AG04449 (cell line): ENCODE results near the gene INPP5J.

Experiments
- CTCF ChIA-PET: fragments of 350-600 bp; formaldehyde crosslinking; extraction: SDS; loops from one replicate; lab custom pipeline; 2021; ENCODE audit warnings: antibody characterized with exemption; lab: Yijun Ruan, JAX
- POLR2A ChIA-PET: fragments of 400-600, 350-600 bp; formaldehyde crosslinking; extraction: SDS; loops from one replicate; lab custom pipeline; 2020; ENCODE audit warnings: antibody characterized with exemption, inconsistent platforms; lab: Yijun Ruan, JAX
- DNase-seq: peaks from one replicate; pipeline ENCODE4 v3.0.0-alpha.2; 2010; ENCODE audit warnings: low read depth, low spot score
- H3K4me3 ChIP-seq: 2 replicates; pipeline ENCODE4 v1.5.1; 2011; ENCODE audit warnings: low read depth, mild to moderate bottlenecking, control low read depth, low read length
- TF ChIP-seq, protein P1 (sequence below): IDR thresholded peaks from one replicate; pipeline ENCODE4 v1.5.1; 2011; ENCODE audit warnings: mild to moderate bottlenecking, moderate library complexity, low read length, control low read depth, inconsistent platforms; ENCODE audit not compliant: insufficient read depth; ENCODE audit errors: missing control alignments

Gene INPP5J

DNA sequence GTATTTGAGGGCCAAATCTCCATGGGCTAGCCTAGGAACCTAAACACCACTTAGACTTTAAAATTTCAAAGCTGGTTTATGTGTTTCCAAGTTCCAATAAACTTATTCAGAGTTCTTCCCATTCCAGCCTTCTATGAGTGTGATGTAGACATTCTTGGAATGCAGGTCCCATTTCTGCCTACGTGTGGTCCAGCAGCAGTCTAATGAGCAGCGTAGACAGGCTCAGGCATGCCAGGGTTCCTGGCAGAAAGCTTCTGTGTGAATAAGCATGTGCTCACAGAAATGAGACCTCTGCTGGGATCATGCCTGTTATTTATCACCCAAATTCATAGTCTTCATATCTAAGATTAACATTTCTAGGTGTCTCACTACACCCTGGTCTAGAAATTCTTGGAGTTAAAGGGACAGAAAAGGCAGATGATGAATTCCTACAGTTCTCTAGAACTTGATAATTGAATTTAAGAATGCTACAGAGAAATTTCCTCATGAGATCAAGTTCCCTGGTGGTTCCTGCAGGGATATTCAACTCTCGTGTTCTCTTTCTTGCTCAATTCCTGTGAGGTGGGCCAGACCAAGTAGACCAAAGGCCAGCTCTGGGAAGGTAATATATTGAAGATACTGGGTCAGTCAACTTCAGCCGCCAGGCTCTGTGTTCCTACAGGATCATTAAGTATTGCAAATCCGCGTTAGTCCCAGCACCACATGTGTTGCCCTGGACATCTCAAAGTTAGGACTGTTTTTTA is 54.8 kb downstream of the INPP5J start:
- ChIA-PET POLR2A (interaction anchor here (0.6 to 1.1 kb wide), 3 partner anchors 14 to 70 kb away, joined by 3 to 4 read pairs (median 3); partner anchors contain the start of gene SELENOM), CTCF (interaction anchor here (0.7 to 5.9 kb wide), 5 partner anchors 21 to 72 kb away, joined by 3 to 26 read pairs (median 3); partner anchors contain the start of gene LIMK2)
- H3K4me3 ChIP-seq = no peak overlapping the region
- peak; percentile 91 for DNase-seq
- TF ChIP-seq, protein P1, sequence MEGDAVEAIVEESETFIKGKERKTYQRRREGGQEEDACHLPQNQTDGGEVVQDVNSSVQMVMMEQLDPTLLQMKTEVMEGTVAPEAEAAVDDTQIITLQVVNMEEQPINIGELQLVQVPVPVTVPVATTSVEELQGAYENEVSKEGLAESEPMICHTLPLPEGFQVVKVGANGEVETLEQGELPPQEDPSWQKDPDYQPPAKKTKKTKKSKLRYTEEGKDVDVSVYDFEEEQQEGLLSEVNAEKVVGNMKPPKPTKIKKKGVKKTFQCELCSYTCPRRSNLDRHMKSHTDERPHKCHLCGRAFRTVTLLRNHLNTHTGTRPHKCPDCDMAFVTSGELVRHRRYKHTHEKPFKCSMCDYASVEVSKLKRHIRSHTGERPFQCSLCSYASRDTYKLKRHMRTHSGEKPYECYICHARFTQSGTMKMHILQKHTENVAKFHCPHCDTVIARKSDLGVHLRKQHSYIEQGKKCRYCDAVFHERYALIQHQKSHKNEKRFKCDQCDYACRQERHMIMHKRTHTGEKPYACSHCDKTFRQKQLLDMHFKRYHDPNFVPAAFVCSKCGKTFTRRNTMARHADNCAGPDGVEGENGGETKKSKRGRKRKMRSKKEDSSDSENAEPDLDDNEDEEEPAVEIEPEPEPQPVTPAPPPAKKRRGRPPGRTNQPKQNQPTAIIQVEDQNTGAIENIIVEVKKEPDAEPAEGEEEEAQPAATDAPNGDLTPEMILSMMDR = no peak

- POLR2A ChIA-PET = no interaction called here
- H3K4me3 ChIP-seq = no peak overlapping the region
- TF ChIP-seq, protein P1 = no peak
- no peak for DNase-seq
- CTCF ChIA-PET = interaction anchor here (0.8 to 5.9 kb wide), 5 partner anchors 9 to 94 kb away, joined by 3 to 26 read pairs (median 4); partner anchors contain the start of genes LIMK2 and SELENOM
Measured at GRCh38 chr22:31178859-31179258, 56.1 kb downstream of the INPP5J start.

DNA sequence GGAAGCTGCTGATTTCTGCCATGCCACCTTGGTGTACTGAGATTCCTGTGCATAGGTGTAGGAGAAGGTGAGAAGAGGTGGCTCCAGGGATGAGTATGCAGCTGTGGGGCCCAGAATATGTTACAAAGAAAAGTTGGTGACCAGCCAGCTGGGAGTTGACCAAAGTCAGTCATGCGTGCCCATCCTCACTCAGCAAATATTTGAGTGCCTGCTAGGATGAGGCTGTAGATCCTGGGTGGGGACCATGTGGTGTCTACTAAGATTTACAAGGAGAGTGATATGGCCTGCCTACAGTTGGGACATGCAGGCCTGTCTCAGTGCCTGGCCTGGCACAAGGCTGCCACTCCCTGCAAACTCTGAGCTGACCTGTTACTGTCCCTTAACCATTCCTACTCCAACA is 56.6 kb downstream of the INPP5J start:
- TF ChIP-seq, protein P1 = no peak
- H3K4me3 ChIP-seq = no peak overlapping the region
- DNase-seq = no peak
- ChIA-PET CTCF (interaction anchor here (0.9 to 5.9 kb wide), 4 partner anchors 9 to 94 kb away, joined by 3 to 26 read pairs (median 5); partner anchors contain the start of gene LIMK2), POLR2A (no interaction called here)

DNA sequence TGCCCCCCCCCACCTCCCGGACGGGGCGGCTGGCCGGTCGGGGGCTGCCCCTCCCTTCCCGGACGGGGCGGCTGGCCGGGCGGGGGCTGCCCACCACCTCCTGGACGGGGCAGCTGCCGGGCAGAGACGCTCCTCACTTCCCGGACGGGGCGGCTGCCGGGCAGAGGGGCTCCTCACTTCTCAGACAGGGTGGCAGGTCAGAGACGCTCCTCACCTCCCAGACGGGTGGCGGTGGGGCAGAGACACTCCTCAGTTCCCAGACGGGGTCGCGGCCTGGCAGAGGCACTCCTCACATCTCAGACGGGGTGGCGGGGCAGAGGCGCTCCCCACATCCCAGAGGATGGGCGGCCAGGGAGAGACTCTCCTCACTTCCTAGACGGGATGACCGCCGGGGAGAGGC is 61.2 kb downstream of the INPP5J start:
- no peak overlapping the region for H3K4me3 ChIP-seq
- TF ChIP-seq, protein P1 = no peak
- DNase-seq = no peak
- ChIA-PET CTCF (no interaction called here), POLR2A (no interaction called here)
